A172 (cell line): ENCODE measurements around the gene NANOS2. TPM values are rescaled to one million over a fixed set of nuclear protein-coding genes. Genes with fewer than 3 reads are reported as not detected.

ENCODE experiments used
- DNase-seq: peaks from one replicate; pipeline ENCODE4 v3.0.0-alpha.2; 2015; ENCODE audit warnings: low spot score
- total RNA-seq: library from RNA; depleted of rRNA; stranded (reverse); fragments of >200 nt; shearing (Covaris generic); gene quantifications from 2 replicates; pipeline ENCODE4 v1.2.3, GENCODE V29; 2014; rRNA removed

NANOS2 gene
- not detected in 2 replicates for total RNA-seq

DNA sequence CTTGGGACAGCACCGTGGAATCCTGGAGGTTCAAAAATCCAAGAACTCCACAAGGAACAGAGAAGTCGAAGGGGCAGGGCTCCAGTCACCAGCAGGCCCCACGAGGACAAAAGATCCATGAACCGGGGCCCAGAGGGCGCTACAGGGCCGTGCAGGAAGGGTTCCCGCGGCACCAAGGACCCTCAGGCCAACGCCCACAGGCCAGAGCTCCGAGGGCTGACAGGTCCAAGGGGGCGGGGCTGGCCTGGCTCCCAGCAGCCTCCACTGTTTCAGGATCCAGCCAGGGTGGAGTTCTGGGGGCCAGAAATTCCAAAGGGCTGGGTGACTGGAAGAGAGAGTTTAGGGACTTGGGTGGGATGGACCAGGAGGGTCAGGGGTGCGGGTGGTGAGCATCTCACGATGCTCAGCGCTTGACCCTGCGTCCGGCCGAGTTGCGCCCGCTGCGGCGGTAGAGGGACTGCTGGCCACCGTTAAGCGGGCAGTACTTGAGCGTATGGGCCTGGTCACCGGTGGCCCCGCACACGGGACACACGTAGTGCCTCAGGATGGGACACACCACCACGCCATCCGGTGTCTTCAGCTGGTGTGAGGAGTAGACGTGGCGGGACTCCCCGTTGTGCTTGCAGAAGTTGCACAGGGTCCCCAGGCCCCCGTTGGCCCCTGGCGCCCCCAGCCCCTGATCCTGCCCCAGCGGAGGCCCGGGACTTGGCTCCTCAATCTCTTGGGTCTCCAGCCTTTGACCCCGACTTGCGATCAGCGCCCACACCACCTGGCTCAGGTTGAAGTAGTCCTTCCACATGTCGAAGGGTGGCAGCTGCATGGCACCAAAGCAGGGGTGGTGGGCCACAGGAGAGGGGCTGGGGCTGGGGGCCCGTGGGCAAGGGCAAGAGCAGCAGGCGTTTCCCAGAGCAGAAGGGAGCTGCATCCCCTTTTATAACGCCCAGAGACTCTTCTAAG is at the start of gene NANOS2:
Gene NANOS2, minus strand, starts transcription at position 905 of the 957 bp plus-strand sequence. Its CDS starts 85 bp downstream, at position 820.
- no peak for DNase-seq

- no peak for DNase-seq
Measured at GRCh38 chr19:45962021-45962420, 47.4 kb upstream of the NANOS2 start.

DNA sequence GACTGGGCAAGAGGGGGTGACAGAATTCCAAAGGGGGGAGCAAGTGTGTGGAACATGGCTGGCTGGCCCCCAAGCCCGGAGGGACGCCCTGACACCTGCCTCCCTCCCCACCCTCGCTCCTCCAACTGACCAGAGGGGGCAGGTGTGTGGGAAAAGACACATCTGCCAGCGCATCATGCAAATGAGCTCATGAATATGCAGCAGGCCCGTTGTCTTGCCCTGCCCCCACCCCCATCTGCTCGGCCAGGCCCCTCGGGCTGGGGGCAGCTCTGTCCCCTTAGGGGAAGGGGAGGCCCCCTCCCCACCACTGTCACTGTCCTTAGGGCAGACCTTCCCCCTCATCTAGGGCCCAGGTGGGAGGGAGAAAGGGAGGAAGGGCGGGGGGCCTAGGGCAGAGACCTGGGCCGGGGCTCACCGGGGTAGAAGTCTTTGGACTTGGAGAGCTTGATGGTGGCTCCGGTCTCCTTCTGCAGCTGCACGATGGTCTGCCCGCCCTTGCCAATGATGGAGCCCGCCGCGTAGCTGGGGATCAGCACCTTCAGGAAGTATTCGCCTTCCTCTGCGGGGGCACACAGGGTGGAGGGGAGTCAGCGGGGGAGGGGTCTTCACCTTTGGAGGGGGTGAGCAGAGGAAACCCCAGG is 46.1 kb upstream of the NANOS2 start:
- DNase-seq: no peak

DNA sequence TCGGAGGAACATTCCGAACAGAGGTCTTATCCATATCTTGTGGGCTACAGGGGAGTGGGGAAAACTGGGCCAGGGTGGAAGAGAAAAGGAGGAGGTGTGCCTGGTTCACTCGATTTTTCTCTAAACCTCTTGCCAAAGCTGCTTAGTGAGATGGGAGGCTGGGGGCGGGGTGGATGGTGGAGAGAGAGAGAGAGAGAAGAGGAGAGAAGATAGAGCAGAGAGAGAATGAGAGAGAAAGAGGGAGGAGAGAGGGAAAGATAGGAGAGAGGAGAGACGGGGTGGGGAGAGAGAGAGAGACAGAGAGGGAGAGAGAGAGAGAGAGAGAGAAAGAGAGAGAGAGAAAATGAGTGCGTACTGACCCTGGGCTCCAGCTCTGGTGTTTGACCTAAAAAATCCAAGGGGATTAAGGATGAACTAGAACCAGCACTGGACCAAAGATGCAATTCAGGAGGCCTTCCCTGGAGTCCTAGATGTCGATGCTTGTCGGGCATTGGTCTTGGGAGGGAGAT is 45.0 kb upstream of the NANOS2 start:
- no peak for DNase-seq

DNA sequence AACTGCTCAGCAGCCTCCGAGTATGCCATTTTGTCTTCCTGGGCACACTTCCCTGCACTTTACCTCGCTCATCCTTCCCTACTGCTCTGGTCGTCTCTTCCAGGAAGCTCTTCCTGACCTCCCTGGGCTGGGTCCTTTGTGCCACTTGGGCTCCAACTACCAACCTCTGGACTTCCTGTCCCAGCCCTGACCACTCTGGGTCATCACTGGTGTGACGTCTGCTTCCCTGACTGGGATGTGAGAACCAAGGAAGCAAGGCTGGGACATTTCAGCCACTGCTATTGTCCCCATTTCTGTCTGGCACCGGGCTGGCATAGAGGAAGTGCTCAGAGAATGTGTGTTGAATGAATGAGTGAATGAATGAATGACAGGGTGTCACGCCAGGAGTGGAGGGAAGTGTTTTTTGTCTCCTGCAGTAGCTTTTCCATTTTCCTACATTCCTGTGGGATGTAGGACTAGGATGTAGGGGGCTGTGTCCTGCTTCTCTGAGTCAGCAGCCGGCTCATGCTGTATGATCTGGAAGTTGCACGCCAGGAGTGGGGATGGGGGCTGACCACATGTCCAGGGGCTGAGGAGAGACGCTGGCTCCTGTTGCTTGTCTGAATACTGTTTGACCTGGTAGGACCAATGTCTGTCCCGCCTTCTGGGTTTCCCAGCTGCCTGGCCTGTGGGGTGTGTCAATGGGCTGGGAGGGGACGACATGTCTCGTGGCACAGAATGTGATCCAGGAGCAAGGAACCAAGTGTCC is 44.4 kb upstream of the NANOS2 start:
- peak; percentile 7 for DNase-seq

DNA sequence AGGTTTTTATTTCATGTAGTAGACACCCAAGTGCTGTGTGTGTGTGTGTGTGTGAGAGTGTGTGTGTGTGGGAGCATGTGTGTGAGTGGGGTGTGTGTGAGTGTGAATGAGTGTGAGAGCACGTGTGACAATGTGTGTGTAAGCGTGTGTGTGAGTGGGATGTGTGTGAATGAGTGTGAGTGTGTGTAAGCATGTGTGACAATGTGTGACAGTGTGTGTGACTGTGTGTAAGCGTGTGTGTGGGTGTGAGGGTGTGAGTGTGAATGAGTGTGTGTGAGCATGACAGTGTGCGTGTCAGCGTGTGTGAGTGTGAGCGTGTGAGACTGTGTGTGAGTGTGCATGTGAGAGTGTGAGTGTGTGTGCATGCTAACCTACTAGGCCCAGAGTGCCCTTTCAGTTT is 43.7 kb upstream of the NANOS2 start:
- DNase-seq: no peak

DNA sequence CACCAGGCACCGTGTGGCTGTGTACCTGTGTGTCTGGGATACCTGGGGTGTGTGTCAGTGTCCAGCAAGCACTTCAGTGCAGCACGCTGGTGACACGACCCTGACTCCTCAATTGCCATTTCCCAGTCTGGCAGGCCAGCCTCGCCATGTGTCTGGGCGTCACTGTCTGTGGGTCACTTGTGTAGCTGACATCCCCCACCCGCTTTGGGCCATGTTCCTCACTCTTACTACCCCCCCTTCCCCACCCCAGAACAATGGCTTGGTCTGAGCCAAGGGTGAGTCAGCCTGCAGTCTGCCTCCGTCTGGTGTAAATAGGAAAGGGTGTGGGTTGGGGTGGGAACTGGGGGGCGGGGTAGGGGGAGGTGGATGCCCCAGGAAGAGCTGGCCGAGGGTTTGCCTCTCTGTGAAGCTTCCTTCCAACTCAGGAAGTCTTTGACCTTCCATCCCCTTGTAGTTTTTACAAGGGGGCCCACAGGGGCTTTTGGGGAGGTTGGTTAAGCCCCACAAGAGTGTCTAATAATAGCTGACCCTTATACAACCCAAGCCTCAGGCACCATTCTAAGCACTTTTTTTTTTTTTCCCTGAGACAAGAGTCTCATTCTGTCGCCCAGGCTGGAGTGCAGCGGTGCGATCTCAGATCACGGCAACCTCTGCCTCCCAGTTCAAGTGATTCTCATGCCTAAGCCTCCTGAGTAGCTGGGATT is 41.5 kb upstream of the NANOS2 start:
- peak; percentile 74 for DNase-seq

- no peak for DNase-seq
Measured at GRCh38 chr19:45954156-45954555, 39.6 kb upstream of the NANOS2 start.

GRCh38 chr19:45953676-45954075 is 39.1 kb upstream of the NANOS2 start:
- DNase-seq: peak; percentile 10

DNA sequence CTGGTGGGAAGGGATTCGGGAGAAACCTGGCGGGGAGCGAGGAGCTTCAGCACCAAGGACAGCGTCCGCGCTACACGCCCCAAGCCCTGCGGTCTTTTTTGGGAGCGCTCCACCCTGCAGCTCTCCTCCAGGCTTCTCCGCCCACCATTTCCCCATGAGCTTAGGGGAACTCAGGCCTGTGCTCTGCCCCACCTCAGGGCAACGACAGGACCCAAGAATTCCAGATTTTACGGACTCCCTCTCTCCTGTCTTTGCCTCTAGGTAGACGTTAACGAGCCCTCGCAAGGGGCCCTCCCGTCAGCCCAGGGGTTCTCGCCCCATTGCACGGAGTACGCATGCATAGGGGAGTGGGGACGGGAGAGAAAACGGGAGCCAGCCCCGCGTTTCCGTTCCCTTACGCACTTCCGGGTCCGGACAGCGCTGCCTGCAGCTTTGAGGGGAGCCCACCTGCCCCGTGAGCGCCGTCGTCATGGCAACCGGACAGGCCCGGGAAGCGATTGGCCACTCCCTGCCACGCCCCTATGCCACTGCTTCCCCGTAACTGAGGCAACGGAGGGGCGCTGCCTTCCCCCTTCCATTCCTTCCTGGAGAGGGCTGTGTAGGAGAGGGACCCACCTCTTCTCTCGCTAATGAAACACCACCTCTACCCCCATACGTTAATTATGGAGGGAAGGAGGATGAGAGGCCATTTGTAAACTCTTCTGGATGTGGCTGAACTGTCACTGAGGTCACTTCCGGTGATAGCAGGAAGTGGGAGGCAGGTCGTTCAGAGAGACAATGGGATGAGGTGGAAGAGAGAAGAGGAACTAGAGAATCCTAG is 38.3 kb upstream of the NANOS2 start:
- DNase-seq: no peak

DNA sequence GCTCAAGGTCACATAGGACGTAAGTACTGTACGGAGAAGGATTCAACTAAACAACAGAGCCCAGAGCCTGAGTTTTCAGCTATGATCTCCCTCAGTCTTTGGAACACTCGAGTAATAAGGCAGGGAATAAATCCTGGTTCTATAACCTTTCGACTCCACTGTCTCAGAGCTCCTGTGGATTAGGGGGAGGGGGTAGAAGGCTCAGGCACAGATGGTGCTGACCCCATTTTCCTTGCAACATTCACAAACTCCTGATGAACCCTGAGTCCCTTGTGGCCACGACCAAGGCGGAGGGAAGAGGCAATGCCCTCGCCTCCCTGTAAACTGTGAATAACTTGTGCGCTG is 37.7 kb upstream of the NANOS2 start:
- no peak for DNase-seq

GRCh38 chr19:45947926-45948325 is 33.3 kb upstream of the NANOS2 start:
- peak; percentile 52 for DNase-seq

DNA sequence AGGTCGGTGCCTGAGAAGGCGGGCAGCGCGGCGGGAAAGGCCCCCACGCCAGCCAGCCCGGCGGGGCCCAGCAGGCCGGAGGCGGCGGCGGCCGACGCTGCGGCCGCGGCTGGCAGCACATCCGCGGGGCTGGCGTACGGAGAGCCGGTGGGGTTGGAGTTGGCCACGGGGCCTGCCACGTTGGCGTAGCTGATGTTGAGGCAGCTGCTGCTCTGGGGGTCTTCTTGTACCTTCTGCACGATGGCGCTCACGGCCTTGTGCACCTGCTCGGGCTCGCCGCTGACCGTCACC is 25.9 kb upstream of the NANOS2 start:
- no peak for DNase-seq

DNA sequence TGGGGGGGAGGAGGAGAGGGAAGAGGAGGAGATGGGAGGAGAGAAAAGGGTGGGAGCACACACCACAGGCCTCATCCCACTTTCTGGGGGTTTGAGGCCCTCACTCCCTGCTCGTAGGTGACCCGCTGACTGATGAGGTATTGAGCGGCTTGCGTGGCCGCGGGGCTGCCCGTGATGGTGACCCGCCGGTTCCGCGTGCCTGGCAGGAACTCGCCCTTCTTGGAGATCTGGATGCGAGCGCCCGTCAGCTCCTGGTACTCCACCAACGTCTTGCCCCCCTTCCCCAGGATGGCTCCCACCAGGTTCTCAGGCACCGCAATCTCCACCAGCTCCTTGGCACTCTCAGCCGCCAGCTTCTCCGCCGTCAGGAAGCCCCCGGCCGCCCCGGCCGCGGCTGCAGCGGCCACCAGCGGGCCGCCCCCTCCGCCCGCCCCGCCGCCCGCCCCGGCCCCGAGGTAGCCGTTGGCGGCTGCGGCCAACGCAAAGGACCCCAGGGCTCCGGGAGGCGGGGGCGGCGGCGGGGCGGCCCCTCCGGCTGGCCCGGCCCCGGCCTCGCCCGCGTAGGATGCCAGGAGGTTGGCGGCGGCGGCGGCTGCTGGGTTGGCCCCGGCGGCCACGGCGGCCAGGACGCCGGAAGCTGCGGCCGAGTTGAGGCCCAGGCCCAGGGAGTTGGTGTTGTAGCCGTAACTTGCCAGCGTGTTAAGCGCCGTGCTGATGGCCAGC is 25.4 kb upstream of the NANOS2 start:
- DNase-seq: no peak

DNA sequence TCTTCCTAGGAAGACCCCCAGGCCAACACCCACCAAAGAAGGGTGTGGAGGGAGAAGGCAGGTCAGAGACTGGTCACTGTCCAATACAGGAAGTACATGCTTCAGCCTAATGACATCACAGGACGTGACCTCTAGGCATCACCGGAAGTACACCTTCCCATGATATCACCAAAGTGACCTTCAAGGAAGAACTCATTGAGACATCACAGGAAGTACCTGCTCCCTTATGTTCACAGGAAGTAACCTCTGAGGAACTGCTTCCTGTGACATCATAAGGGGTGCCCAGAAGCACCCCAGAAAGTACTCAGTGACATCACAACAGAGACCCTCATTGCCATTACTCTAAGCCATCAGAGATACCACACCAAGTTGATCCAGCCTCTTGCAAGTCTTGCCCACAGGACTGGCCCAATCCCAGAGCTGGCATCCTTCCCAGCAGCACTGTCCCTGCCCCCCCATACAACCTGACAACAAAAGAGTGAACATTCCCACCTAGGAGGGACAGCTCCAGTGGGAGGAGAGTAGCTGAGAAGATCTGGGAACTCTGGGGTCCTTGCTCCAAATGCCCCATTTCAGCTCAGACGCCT is 24.2 kb upstream of the NANOS2 start:
- DNase-seq: no peak

GRCh38 chr19:45935267-45935666 is 20.7 kb upstream of the NANOS2 start:
- no peak for DNase-seq

GRCh38 chr19:45934551-45935230 is 20.1 kb upstream of the NANOS2 start:
- no peak for DNase-seq

DNA sequence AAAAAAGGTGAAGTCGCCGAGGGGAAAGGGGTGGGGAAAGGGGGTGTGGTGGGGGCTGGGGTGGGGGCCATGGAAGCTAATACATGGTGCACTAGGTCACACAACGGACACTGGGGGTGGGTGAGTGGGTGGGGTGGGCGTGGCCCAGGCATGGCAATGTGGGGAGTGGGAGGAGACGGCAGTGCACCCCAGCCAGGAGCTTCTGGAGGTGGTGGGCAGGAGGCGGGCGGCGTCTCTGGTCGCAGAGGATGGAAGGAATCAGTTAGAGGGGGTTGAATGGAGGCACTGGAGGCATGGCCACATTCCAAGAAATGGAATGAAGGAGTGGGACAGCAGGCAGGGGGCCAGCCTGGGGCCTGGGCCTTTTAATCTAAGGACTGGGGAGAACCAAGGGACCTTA is 19.2 kb upstream of the NANOS2 start:
- no peak for DNase-seq

- no peak for DNase-seq
Measured at GRCh38 chr19:45931055-45931454, 16.5 kb upstream of the NANOS2 start.
